GM12872 (cell line): Measurements from ENCODE around the gene AMIGO1.

ENCODE experiments used
- CTCF ChIP-seq: IDR thresholded peaks from 3 replicates; pipeline ENCODE4 v1.5.1; 2011; ENCODE audit warnings: low read depth, mild to moderate bottlenecking, low read length, moderate library complexity; ENCODE audit not compliant: insufficient read depth

AMIGO1 gene

GRCh38 chr1:109509176-109510134, at the start of gene AMIGO1:
TSS of gene AMIGO1 (minus strand) at chr1:109509727. CDS start at chr1:109508912, 815 bp downstream.
- TF ChIP-seq CTCF = no peak

GRCh38 chr1:109557520-109557919, 48.0 kb upstream of the AMIGO1 start:
- TF ChIP-seq CTCF = no peak

- TF ChIP-seq CTCF = no peak
Observed at GRCh38 chr1:109556563-109556962, 47.0 kb upstream of the AMIGO1 start.

GRCh38 chr1:109548321-109549267, 39.1 kb upstream of the AMIGO1 start, which contains the start of gene GNAI3:
TSS of gene GNAI3 (plus strand) at chr1:109548615. CDS start at chr1:109548721, 106 bp downstream.
- TF ChIP-seq CTCF = no peak

GRCh38 chr1:109547463-109548320, 38.2 kb upstream of the AMIGO1 start:
- TF ChIP-seq CTCF = no peak

- peak; percentile 70 for TF ChIP-seq CTCF
Observed at GRCh38 chr1:109546311-109547109, 37.0 kb upstream of the AMIGO1 start.
